Esophagus muscularis mucosa (tissue), 4 donors: ENCODE data around the gene TTL. TPM values are rescaled to one million over a fixed set of nuclear protein-coding genes. Genes with fewer than 3 reads are reported as not detected.
"Not testable (repeated sequence)": the region's sequence is repeated elsewhere in the genome, so short reads cannot be mapped to it uniquely, and the experiment has no call there.

Source experiments
- DNase-seq: peaks from one replicate; pipeline ENCODE4 v3.0.0-alpha.2; 2017; ENCODE audit errors: extremely low spot score
- H3K27ac ChIP-seq, 4 donors: fragments of 200-600 bp; sonication (generic); replicated peaks in 1 of 4; 1 replicate in 3 of 4; 2 replicates in 1 of 4; pipeline ENCODE4 v1.5.1; 2016 to 2019; ENCODE audit warnings: mild to moderate bottlenecking in 1 of 4
- H3K27me3 ChIP-seq, 4 donors: fragments of 200-600 bp; sonication (generic); one replicate each; pipeline versions ENCODE4 v1.5.1 to v1.6.0; 2016 to 2019
- H3K36me3 ChIP-seq, 4 donors: fragments of 200-600 bp; sonication (generic); one replicate each; pipeline ENCODE4 v1.5.1; 2016 to 2019
- H3K4me1 ChIP-seq, 4 donors: fragments of 200-600 bp; sonication (generic); one replicate each; pipeline ENCODE4 v1.5.1; 2016 to 2019
- H3K4me3 ChIP-seq, 4 donors: fragments of 200-600 bp; sonication (generic); 1 replicate in 2 of 4; 2 replicates in 2 of 4; pipeline ENCODE4 v1.5.1; 2016 to 2019; ENCODE audit warnings: mild to moderate bottlenecking in 4 of 4, moderate library complexity in 1 of 4
- H3K9me3 ChIP-seq, 4 donors: fragments of 200-600 bp; sonication (generic); 1 replicate in 3 of 4; 2 replicates in 1 of 4; pipeline ENCODE4 v1.5.1; 2016 to 2019
- CTCF ChIP-seq, 3 experiments: fragments of 200-600 bp in 2 of 3; fragments of 450-650 bp in 1 of 3; sonication (generic) in 2 of 3; IDR thresholded peaks; one replicate each; pipeline ENCODE4 v1.5.1; 2017 to 2019; ENCODE audit warnings: antibody characterized with exemption in 3 of 3, mild to moderate bottlenecking in 2 of 3, moderate library complexity in 1 of 3
- EP300 ChIP-seq: sonication (generic); formaldehyde crosslinking; IDR thresholded peaks from one replicate; pipeline ENCODE4 v1.6.1; 2017; ENCODE audit warnings: antibody characterized with exemption
- POLR2A ChIP-seq: fragments of 450-650 bp; IDR thresholded peaks from one replicate; pipeline ENCODE4 v1.6.1; 2017; ENCODE audit warnings: antibody characterized with exemption, moderate library complexity, mild to moderate bottlenecking, low read depth
- POLR2AphosphoS5 ChIP-seq, 2 donors: sonication (generic); formaldehyde crosslinking; IDR thresholded peaks; one replicate each; pipeline ENCODE4 v1.6.1; 2017; ENCODE audit warnings: antibody characterized with exemption in 2 of 2
- WGBS: methylation state at CpG from one replicate; pipeline ENCODE4 v1.1.5; 2018; 5-methylcytosine and 5-hydroxymethylcytosine counted together
- intact Hi-C: fragments of 100-400 bp; cut with DNase I; formaldehyde crosslinking; loops from one replicate; pipeline ENCODE4 v1.15.1; 2023
- total RNA-seq, 4 donors: library from RNA; depleted of rRNA; stranded (reverse); fragments of >200 nt; gene quantifications; one replicate each; pipeline versions ENCODE4 v1.1.0 to v1.2.1, GENCODE V29; 2016

The TTL gene
- total RNA-seq, 4 donors from 2014 or later, result 25.8 to 29.2 (median 27.3) TPM

- TF ChIP-seq EP300 (no peak), CTCF (IDR thresholded peaks at IDR 0.05) (no peak), POLR2AphosphoS5 (IDR thresholded peaks at IDR 0.05) (no peak), POLR2A (no peak)
- intact Hi-C loops, result loop anchor here (5.0 kb wide), 2 partner anchors 39 to 61 kb away; partner anchors contain the start of genes CHCHD5 and TTL
- H3K4me1 ChIP-seq, result peaks cover 13 to 24% (median 19%) of the 10 kb centered on the region in 4 donors
- no peaks in the 10 kb centered on the region for H3K9me3 ChIP-seq
- H3K36me3 ChIP-seq, result peaks cover 10 to 23% (median 19%) of the 10 kb centered on the region in 4 donors
- no peak for DNase-seq
- H3K4me3 ChIP-seq, result peak overlapping the region; percentile 81 to 99 (median 85)
- H3K27ac ChIP-seq, result peak overlapping the region in 1 of 4 donors; percentile 90
- WGBS, result 8% methylated on average over 18 of the region's 18 CpGs
- H3K27me3 ChIP-seq, result peaks cover 0 to 7% (median 0%) of the 10 kb centered on the region in 4 donors
Measured at GRCh38 chr2:112542984-112543661, 61.2 kb downstream of the TTL start.

GRCh38 chr2:112547333-112547732 is 65.4 kb downstream of the TTL start:
- no peak overlapping the region for H3K4me3 ChIP-seq
- intact Hi-C loops, result no loop called here
- TF ChIP-seq CTCF (IDR thresholded peaks at IDR 0.05) (no peak), POLR2A (no peak), POLR2AphosphoS5 (IDR thresholded peaks at IDR 0.05) (no peak), EP300 (no peak)
- WGBS, result 72% methylated on average over 4 of the region's 4 CpGs
- peaks cover 10 to 18% (median 12%) of the 10 kb centered on the region in 4 donors for H3K4me1 ChIP-seq
- H3K27me3 ChIP-seq, result peaks cover 0 to 2% (median 0%) of the 10 kb centered on the region in 4 donors
- H3K27ac ChIP-seq, result no peak overlapping the region
- H3K36me3 ChIP-seq, result peaks cover 31 to 64% (median 56%) of the 10 kb centered on the region in 4 donors
- DNase-seq, result no peak
- no peaks in the 10 kb centered on the region for H3K9me3 ChIP-seq

- H3K27ac ChIP-seq, result no peak overlapping the region
- peaks cover 0 to 2% (median 0%) of the 10 kb centered on the region in 4 donors for H3K4me1 ChIP-seq
- peaks cover 45 to 80% (median 72%) of the 10 kb centered on the region in 4 donors for H3K36me3 ChIP-seq
- no peaks in the 10 kb centered on the region for H3K27me3 ChIP-seq
- H3K4me3 ChIP-seq, result no peak overlapping the region
- WGBS, result 97% methylated on average over 2 of the region's 2 CpGs
- DNase-seq, result no peak
- TF ChIP-seq CTCF (IDR thresholded peaks at IDR 0.05) (no peak), EP300 (no peak), POLR2A (no peak), POLR2AphosphoS5 (IDR thresholded peaks at IDR 0.05) (no peak)
- intact Hi-C loops, result no loop called here
- H3K9me3 ChIP-seq, result no peaks in the 10 kb centered on the region
Measured at GRCh38 chr2:112548980-112549379, 67.0 kb downstream of the TTL start.

- 86% methylated on average over 3 of the region's 3 CpGs for WGBS
- Histone ChIP-seq H3K36me3 (peaks cover 29 to 99% (median 89%) of the 10 kb centered on the region in 4 donors), H3K4me1 (no peaks in the 10 kb centered on the region), H3K9me3 (peaks cover 0 to 4% (median 0%) of the 10 kb centered on the region in 4 donors), H3K4me3 (no peak overlapping the region), H3K27me3 (no peaks in the 10 kb centered on the region), H3K27ac (no peak overlapping the region)
- intact Hi-C loops, result no loop called here
- no peak for TF ChIP-seq EP300
- no peak for TF ChIP-seq POLR2A
- DNase-seq, result no peak
Measured at GRCh38 chr2:112566104-112566503, 84.1 kb downstream of the TTL start.

GRCh38 chr2:112566508-112566907 is 84.6 kb downstream of the TTL start:
- intact Hi-C loops, H3K27me3 ChIP-seq, H3K4me3 ChIP-seq, H3K9me3 ChIP-seq, H3K27ac ChIP-seq, DNase-seq, H3K4me1 ChIP-seq: not testable (repeated sequence)
- WGBS, result 96% methylated on average over 5 of the region's 5 CpGs
- H3K36me3 ChIP-seq, result peaks cover 31 to 99% (median 89%) of the 10 kb centered on the region in 4 donors
